NCI-H345 treated with DMSO at 0.1 percent for 48 hours (cell line): ENCODE data around the gene DTNBP1.
"Not testable (repeated sequence)": the region's sequence is repeated elsewhere in the genome, so short reads cannot be mapped to it uniquely, and the experiment has no call there.

Experiments used
- DNase-seq: peaks from one replicate; lab custom pipeline; 2025; ENCODE audit not compliant: unreplicated experiment; lab: John Stamatoyannopoulos, UW

The DTNBP1 gene

DNA sequence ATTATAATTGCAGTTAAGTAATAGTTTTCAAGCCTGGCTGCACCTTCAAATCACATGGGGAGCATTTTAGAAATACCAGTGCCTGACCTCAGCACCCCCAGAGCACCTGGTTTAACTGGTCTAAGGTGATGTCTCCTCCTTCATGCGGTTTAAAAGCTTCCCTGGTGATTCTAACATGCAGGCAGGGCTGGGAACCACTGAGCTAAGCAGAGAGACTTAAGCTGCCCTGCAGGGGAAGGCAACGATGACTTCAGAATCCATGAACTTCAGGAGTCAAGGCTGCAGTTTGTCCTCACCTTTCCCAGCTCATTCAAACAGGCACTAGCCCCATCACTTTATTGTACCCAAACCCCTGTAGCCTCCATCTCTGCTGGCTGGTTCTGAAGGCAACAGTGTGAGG is 6.1 kb upstream of the DTNBP1 start:
- DNase-seq: no peak

DNA sequence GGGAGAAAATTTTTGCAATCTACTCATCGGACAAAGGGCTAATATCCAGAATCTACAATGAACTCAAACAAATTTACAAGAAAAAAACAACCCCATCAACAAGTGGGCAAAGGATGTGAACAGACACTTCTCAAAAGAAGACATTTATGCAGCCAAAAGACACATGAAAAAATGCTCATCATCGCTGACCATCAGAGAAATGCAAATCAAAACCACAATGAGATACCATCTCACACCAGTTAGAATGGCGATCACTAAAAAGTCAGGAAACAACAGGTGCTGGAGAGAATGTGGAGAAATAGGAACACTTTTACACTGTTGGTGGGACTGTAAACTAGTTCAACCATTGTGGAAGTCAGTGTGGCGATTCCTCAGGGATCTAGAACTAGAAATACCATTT is 4.1 kb upstream of the DTNBP1 start:
- DNase-seq: not testable (repeated sequence)

DNA sequence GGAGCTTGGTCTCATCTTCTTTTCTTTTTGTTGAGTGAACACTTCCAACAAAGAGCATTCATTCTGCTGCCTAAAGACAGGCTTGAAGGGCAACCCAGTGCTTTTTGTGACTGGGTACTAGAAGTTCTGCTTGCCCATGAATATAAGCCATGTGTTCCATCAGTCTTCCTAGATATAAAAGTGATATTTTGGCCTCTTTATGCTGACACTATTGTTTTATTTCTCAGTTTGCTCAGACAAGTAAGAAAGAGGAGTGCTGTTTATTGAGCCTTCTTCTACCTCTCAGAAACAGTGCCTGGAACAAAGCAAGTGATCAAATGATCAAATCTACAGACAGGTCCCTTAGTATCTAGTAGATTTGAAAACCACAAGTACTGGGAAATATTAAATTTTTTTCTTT is 2.4 kb upstream of the DTNBP1 start:
- no peak for DNase-seq

DNA sequence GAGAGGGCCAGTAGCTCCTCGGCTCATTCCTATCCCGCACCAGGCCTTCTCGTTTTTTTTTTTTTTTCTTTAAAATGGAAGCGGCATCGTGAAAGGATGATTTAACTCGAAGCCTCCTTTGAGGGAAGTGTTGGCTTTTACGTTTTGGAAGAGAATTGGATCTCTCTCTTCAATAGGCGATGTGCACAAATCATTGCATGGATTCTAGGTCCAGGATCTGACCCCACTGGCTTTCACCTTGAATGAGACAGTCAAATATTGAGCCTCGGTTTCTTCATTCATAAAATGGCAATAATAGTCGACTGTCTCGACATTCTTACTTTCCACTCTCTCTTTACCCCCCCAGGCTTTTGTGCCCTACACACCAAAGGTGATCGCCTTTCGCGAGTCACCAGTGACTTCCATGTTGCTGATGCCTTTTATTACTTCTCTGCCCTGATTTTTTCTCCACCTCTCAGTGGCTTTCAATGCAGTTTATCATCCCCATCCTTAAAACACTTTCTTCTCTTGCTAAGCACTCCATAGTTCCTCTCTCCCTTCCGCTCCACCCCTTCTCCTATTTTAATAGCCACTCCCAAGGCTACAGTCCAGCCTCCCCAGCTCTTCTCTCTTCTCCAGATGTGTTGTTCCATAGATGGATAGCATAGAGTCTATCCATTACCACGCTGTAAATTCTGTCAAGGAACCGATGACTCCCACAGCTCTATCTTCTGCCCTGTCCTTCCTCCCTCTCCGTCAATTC is 473 bp upstream of the DTNBP1 start:
- no peak for DNase-seq

DNA sequence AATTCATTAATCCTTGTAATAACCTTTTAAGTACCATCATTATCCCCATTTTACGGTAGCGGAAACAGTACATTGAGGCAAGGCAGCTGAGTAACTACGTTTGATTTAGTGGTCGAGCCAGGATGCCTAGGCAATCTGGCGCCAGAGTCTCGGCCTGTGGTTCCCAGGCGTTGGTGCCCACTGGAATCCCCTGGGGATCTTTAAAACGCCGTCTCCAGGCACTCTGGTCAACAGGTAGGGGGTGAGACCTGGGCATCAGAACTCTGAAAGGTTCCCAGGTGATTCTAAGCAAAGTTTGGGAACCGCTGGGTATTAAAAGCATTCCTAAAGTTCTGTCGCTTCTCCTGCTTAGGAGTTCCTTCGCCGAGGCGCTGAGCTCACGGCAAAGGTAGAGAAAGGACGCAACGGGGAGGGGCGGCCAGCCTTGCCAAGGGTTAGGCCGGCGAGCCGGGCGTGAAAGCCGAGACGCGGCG is 939 bp downstream of the DTNBP1 start:
- no peak for DNase-seq

DNA sequence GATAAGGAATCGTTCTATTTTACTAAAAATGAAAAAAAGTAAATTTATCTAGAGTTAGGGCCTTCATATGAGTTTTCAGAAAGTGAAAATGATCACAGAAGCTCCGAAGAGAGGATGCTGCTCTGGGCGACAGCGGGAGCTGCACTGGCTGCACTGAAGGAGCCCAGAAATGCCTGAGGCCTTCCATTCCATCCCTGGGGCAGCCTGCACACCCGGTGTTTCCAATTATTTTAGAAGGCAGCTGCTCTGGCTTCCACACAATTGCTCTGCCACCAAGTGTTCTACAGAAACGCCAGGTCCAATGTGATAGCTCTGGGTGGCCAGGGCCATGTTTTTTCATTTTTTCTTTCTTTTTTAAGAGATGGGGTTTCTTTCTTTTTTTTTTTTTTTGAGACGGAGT is 3.6 kb downstream of the DTNBP1 start:
- DNase-seq: no peak

DNA sequence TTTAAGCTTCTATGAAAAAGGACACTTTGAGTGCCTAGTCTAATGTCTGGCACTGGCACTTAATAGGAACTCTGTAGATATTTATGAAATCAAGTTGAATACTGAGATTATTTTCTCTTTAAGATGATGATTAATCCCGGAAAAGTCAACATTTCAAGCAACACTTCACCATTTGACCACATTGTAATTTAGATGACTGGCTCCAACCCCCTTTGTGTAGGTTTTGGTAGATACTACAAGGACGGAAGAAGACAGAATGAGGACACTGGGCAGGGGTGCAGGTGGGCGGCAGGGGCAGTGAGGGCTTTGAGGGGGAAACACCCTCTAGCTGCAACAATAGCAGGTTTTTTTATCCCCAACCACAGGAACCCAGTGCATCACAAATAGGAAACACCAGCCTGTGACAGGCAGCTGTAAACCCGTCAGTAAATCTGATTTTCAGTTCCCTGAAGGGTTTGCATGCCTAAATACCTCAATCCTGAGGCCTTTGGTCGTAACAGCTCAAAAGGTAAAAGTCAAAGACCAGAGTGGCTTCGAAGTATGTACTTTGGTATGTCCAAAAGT is 4.6 kb downstream of the DTNBP1 start:
- no peak for DNase-seq

DNA sequence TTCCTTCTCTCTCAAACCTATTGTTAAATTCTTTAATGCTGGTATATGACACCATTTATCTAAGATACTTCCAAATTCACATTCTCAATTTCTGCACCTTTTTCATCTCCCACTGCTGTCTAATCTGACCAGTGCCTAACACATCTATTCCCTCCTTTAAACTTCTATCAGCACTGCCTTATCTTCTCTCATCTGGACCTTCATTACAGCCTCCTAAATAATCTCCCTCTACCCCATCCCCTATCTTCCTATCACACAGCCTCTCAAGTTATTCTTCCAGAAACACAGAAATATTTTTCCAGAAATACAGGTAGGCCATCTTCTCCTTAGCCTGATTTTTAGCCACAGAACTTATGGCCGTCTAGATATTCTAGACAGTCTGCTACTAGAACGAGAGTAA is 5.5 kb downstream of the DTNBP1 start:
- no peak for DNase-seq

DNA sequence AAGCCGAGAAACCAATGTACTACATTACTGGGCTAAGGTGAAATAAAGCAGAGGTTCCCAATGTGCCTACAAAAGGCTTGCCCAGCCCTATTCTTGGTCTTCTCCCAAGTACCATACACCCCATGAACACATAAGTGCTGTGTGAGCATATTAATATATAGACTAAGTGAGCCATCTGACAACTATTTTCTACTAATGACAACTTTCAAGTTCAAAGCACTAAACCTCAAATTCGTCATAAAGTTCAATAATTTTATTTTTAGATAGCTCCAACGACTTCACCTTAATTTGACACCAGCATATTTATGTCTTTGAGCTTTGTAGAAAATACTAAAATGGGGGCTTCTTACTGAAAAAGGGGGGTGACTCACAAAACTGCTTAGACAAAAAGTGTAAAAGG is 6.7 kb downstream of the DTNBP1 start:
- no peak for DNase-seq

DNA sequence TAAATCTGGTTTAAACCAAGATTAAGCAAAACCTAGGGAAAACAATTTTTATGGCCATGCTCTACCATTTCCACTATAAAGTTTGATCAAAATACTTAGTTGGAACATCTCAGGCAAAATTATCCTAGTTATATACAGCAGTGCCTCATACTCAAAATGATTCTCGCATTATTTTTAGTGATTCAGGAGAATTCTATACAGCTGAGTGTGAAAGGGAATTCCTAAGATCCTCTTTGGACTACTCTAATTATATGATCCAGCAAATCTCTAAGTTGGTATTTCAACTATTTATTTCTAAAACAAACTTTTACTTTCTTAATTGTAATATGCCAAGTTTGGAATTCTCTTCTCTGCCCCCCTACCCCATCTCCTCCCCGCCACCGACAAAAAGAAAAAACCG is 8.6 kb downstream of the DTNBP1 start:
- no peak for DNase-seq

DNA sequence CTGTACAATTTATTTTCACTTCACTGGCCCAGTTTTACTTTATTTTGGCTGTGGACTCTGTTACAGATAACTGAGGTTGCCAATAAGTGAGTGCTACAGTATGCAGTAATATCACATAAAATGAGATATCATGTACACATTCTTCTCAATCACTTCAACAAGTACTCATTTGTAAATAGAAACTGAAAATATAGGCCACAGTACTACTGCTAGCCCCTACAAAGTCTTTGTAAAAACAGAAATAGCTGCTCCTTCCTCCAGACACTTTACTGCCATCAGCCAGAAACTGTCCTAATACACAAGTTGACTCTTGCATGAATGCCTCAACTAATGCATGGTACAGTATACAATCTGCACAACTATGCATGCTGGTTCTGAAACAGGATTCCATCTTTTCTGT is 9.2 kb downstream of the DTNBP1 start:
- no peak for DNase-seq

DNA sequence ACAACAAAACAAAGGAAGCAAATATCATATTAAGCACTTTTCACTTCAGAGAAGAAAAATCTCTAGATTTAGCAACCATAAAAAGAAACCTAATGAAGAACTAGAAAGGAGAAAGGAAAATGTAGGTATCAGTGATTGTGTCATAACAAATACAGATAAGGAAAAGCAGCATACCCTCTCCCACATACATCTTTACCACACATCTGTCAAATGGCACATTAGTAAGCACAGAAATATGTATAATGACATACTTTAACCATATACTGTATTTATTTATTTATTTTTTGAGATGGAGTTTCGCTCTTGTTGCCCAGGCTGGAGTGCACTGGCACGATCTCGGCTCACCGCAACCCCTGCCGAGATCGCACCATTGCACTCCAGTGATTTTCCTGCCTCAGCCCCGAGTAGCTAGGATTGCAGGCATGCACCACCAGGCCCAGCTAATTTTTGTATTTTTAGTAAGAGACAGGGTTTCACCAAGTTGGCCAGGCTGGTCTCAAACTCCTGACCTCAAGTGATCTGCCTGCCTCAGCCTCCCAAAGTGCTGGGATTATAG is 12.7 kb downstream of the DTNBP1 start:
- DNase-seq: not testable (repeated sequence)

DNA sequence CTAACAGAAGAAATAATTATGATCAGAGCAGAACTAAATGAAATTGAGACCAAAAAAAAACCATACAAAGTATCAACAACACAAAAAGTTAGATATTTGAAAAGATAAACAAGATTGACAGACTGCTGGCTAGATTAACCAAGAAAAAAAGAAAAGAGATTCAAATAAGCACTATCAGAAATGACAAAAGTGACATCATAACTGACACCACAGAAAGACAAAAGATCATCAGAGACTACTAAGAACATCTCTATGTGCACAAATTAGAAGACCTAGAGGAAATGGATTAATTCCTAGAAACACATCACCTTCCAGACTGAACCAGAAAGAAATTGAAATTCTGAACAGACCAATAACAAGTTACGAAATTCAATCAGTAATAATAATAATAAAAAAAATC is 17.9 kb downstream of the DTNBP1 start:
- no peak for DNase-seq

DNA sequence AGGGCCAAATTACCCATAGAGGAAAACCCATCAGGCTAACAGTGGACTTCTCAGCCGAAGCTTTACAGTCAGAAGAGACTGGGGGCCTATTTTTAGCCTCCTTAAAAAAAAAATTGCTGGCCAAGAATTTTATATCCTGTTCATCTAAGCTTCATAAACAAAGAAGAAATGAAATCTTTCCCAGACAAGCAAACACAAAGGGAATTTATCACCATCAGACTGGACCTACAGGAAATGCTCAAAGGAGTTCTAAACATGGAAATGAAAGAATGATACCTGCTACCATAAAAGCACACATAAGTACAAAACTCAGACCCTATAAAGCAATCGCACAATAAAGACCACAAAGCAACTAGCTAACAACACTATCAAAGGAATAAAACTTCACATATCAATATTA is 19.3 kb downstream of the DTNBP1 start:
- no peak for DNase-seq

DNA sequence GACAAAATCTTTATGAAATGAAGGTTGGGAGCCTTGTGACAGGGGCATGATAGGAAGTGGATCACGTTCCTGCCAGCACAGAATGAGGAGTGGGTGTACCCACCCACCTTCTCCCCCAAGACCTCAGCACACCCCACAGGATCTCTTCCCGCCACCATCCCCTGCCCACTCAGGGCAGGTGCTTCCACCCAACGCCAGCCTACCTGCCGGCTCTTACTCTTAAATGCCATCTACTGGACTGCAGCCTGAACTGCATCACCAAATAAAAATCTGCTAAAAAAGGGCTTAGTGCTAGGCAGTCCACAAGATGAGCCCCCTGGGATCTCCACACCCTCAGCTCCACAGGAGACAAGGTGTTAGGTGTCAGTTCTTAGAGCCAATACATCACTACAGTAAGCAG is 20.6 kb downstream of the DTNBP1 start:
- no peak for DNase-seq

DNA sequence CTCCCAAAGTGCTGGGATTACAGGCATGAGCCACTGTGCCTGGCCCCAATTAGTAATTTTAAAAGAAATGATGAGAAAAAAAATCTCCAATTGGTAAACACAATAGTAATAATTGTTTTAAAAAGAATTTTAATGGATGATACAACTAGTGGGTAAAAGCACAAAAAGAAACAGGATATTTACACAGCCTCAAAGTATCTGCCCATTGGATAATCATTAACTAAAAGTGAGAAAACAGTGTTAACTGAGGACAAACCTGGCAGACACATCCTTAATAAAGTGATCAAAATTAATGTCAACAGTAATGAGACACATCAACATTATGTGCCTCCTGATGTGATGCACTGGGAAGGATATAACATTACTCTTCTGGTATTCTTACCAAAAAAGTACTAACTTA is 24.5 kb downstream of the DTNBP1 start:
- no peak for DNase-seq

DNA sequence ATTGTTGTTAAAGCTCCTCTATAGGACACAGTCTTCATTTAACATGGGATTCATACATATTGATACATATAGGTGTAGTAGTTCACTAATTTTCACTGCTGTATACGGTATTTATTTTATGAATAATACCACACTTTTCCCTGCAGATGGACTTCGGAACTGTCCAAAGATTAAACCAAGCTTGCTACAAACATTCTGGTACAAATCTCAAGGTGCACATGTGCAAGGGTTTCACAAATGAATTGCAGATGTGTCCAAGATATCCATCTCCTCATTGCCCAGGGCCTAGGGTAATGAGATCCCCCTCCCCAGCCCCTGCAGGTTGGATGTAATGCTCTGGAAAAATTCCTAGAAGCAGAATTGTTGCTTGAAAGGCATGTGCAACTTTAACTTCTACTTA is 31.4 kb downstream of the DTNBP1 start:
- no peak for DNase-seq

DNA sequence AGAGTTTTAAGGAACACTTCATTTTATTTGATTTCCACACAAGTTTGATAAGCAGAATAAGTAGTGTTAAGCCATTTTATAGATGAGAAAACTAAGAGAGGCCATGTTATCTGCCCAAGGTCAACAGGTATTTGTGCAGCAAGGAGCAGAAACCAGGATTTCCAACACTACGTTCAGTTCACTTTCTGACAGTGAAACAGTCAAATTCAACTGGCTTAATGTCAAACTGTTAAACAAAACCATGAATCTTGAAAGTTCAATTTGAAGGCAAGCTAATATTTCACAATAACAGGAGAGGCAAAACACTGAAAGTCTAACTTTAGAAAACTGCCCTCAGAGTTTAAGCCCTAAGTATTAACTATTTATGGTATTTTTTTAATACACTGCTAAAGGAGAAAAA is 32.6 kb downstream of the DTNBP1 start:
- no peak for DNase-seq

DNA sequence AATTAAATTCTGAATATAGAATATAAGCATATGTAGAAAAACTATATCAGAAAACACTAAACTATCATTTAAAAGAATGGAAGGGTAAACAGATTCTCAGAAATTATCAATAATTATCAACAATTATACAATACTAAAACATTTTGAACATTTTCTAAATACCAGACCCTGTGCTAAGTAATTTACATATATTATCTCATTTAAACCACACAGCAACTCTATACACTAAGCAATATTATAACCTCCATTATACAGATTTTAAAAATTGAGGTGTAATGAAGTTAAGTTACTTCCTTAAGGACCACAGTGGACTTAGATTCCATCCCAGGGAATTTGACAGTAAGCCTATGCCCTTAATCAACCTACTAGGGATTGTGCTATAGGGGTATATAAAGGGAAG is 33.3 kb downstream of the DTNBP1 start:
- no peak for DNase-seq

DNA sequence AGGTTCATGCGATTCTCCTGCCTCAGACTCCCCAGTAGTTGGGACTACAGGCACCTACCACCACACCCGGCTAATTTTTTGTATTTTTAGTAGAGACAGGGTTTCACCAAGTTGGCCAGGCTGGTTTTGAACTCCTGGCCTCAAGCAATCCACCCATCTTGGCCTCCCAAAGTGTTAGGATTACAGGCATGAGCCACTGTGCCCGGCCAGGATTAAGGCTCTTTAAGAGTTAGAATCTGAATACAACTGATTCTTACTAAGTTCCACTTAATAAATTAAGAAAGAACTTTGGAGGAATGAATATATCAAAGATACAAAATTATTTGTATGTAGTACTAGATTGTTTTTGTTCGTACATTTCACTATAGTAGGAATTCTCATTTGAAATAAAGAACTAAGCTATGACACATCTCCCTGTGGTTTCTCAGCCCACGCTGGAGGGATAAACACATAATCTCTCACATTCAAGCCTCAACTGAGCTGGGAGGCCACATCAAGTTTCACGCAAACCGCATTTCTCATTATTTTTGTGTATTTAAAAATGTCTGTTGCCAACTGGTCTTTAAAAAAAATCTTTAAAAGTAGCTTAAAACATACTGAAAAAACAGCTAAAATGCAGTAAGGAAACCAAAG is 34.2 kb downstream of the DTNBP1 start:
- DNase-seq: no peak

DNA sequence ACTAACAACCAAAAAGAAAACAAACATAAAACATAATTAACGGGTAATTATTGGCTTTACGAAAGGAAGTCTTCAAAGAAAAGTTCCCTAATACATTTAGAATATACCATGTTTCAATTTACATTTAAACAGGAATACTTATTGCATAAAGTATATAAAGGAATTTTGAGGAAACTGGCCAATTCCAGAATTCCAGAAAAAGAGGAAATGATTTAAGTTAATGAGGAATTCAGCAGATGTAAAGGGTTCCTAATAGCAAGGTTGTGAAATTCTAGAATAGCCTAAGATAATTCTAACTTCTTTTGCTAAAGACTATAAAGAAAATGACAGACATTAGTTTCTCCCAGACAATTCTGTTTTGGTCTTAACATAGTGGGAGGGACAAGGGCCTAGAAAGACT is 35.0 kb downstream of the DTNBP1 start:
- DNase-seq: no peak
